Activated CD4-positive, CD25-positive, alpha-beta regulatory T cell treated with anti-CD3 and anti-CD28 coated beads, Interleukin-2, amount 50 U/mL, for 72 hours (primary cell): ENCODE data around the gene MDM4.

Source experiments
- DNase-seq: peaks from one replicate; pipeline ENCODE4 v3.0.0; 2021

Gene MDM4

GRCh38 chr1:204583909-204584632 is 67.9 kb downstream of the MDM4 start:
- no peak for DNase-seq

GRCh38 chr1:204584699-204585372 is 68.6 kb downstream of the MDM4 start:
- DNase-seq = no peak

- no peak for DNase-seq
Measured at GRCh38 chr1:204587621-204588020, 71.4 kb downstream of the MDM4 start.

DNA sequence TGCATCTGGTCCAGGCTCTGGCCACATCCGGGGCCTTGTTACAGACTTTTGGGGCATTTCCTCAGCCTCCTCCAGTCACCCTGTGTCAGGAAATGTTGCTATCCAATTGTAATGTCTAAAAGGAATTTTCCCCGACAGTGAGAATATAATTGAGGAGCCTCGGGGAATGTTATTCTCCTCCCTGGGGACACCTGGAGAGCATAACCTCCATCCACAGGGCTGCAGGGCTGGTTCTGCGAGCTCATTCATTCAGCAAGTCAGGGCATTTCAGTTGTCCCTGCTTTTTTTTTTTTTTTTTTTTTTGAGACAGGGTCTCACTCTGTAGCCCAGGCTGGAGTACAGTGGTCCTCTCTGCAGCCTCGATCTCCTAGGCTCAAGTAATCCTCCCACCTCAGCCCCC is 72.6 kb downstream of the MDM4 start:
- no peak for DNase-seq

DNA sequence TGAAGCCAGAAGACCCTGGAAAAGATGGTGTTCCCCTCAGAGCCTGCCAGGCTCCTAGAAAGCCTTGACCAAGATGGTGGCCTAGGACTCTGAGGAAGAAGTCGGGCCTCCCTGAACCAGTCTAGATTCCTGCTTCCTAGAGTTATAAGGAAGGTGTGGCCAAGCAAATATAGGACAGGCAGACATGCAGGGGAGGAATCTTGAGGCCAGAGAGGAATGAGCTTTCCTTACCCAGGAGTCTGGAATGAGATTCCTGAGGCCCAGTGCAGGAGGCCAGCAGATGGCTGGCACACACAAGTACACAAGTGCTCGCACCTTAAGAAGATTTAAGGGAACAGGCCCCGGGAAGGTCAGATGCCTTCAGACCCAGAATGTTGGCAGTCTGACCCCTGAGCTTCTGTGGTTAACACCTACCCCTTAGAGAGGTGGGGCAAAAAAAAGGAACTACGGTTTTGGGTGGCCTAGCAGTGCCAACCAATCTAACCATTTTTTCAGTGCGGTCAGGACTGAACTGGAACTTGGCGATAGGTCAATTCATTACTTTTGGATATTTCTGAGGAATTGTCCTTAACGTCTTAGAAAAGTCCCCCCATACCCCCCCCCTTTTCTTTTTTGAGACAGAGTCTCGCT is 73.3 kb downstream of the MDM4 start:
- no peak for DNase-seq

DNA sequence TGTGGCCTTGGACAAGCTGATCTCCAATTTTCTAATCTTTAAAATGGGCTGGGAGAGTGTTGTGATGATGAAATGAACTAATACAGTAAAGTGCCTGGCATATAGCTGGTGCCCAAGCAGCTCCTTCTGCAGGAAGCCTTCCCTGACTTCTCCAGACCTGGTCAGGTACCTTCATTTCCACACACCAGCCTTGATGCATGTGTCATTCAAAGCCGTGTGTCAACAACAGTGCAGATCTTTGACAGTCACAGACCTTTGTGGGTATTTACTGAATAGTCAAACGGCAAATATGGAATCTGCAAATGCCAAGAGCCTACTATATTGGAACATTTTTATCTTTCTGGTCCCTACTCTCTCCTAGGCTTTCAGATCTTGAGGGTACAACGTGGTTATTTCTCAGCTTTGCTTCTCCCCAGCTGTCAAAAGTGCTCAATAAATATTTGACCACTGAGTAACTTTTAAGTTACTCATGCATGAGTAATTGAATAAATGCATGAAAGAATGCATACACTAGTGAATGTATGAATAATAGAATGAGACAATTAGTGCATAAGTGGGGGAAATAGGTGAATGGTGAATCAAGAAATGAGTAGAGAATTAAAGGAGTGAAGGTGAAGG is 75.4 kb downstream of the MDM4 start:
- DNase-seq = no peak

DNA sequence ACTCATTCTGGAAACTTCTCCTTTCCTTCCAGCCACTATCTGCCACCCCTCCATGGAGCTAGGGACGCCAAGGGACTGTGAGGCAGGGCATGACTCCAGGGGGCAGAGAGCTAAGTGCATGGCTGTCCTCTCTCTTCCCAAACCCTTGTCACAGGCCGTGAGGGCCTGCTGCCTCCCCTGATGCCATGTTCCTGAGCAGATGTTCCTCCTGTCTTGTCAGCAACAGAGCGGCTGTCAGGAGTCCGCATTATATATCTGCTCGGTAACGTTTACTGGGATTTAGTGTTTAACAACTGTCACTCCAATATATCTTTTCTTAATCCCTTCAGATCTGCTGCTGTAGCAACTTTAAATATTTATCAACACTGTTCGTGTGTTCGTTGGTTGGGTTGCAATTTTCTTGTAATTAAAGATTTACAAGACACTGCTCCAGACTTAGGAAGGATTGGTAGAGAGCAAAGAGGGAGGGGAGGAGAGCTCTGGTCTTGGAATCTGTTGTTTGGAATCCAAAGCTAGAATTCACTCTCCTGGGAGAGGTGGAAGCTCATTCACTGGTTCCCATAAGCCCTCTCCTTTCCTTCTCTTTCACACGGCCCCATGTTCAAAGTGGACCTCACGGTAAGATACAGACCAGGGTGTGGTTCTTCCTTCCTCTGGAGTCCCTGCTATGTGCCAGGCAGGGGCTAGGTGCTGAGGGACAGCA is 76.2 kb downstream of the MDM4 start:
- DNase-seq = no peak

GRCh38 chr1:204598319-204598969 is 82.2 kb downstream of the MDM4 start:
- DNase-seq = no peak

GRCh38 chr1:204599098-204599497 is 82.9 kb downstream of the MDM4 start:
- DNase-seq = no peak

- DNase-seq = no peak
Measured at GRCh38 chr1:204599596-204599995, 83.4 kb downstream of the MDM4 start.

DNA sequence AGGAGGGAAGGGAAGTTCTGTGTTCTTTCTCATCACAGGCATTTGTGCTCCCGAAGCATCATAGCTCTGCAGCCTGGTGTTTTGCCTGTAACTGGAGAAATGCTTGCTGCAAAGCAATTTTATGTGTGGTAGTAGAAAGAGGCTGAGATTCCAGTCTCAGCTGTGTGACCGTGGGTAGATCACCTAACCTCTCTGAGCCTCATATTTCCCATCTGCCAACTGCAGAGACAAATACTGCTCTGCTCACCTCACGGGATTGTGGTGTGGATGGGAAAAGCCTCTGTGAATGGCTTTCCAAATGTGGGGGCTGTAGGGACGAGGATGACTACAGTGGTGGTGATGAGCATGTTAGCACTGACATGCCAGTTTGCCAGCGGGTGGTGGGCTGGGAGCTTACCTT is 84.0 kb downstream of the MDM4 start:
- DNase-seq = no peak

DNA sequence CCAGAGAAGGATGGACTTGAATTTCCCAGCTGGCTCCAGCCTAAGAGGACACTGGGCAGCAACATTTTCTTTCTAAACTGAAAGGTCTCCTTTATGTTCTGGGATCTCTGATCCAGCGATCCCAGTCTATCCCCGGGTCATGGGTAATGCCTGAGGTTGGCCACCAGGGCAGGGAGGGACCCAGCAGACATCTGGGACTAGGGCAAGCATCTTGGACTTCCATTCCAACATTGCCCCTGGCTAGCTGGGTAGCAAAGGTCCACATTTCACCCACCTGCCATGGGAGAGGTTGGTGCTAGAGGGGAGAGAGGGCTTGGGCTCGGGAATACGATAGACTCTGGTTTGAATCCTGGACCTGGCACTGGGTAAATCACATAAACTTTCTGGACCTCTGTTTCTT is 84.8 kb downstream of the MDM4 start:
- DNase-seq = no peak

- no peak for DNase-seq
Measured at GRCh38 chr1:204602111-204602579, 85.9 kb downstream of the MDM4 start.

GRCh38 chr1:204602871-204603542 is 86.8 kb downstream of the MDM4 start:
- DNase-seq = no peak

GRCh38 chr1:204605791-204606190 is 89.6 kb downstream of the MDM4 start:
- no peak for DNase-seq
